Gastroesophageal sphincter (tissue), 3 donors: Measurements from ENCODE around the gene RPS6KL1.

ENCODE experiments used
- POLR2A ChIP-seq, 2 donors: fragments of 450-650 bp; IDR thresholded peaks; one replicate each; pipeline ENCODE4 v1.6.1; 2017; ENCODE audit warnings: antibody characterized with exemption in 2 of 2, mild to moderate bottlenecking in 2 of 2, moderate library complexity in 1 of 2
- POLR2AphosphoS5 ChIP-seq: sonication (generic); formaldehyde crosslinking; IDR thresholded peaks from one replicate; pipeline ENCODE4 v1.6.1; 2017; ENCODE audit warnings: antibody characterized with exemption
- TF ChIP-seq, protein P1 (sequence below), 4 experiments: fragments of 200-600 bp in 2 of 4; fragments of 450-650 bp in 2 of 4; sonication (generic) in 1 of 4; IDR thresholded peaks; one replicate each; pipeline ENCODE4 v1.5.1; 2017 to 2019; ENCODE audit warnings: antibody characterized with exemption in 4 of 4, mild to moderate bottlenecking in 2 of 4, moderate library complexity in 2 of 4

DNA sequence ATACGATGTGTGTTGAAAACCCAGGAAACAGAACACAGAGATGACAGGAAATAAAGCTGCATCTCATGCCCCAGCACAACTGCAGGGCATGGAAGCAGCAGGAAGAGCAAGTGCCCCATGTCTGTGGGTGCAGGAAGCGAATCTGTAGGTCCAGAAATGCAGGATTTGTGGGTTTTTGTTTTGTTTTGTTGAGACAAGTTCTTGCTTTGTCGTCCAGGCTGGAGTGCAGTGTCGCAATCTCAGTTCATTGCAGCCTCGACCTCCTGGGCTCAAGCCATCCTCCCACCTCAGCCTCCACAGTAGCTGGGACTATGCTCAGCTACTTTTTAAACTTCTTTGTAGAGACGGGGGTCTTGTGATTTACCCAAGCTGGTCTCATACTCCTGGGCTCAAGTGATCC, 6.2 kb upstream of the RPS6KL1 start:
- TF ChIP-seq, protein P1, sequence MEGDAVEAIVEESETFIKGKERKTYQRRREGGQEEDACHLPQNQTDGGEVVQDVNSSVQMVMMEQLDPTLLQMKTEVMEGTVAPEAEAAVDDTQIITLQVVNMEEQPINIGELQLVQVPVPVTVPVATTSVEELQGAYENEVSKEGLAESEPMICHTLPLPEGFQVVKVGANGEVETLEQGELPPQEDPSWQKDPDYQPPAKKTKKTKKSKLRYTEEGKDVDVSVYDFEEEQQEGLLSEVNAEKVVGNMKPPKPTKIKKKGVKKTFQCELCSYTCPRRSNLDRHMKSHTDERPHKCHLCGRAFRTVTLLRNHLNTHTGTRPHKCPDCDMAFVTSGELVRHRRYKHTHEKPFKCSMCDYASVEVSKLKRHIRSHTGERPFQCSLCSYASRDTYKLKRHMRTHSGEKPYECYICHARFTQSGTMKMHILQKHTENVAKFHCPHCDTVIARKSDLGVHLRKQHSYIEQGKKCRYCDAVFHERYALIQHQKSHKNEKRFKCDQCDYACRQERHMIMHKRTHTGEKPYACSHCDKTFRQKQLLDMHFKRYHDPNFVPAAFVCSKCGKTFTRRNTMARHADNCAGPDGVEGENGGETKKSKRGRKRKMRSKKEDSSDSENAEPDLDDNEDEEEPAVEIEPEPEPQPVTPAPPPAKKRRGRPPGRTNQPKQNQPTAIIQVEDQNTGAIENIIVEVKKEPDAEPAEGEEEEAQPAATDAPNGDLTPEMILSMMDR (IDR thresholded peaks at IDR 0.05), result no peak
- no peak for TF ChIP-seq POLR2A (IDR thresholded peaks at IDR 0.05)
- no peak for TF ChIP-seq POLR2AphosphoS5
